ENCODE data around the gene ST6GAL1.

DNA sequence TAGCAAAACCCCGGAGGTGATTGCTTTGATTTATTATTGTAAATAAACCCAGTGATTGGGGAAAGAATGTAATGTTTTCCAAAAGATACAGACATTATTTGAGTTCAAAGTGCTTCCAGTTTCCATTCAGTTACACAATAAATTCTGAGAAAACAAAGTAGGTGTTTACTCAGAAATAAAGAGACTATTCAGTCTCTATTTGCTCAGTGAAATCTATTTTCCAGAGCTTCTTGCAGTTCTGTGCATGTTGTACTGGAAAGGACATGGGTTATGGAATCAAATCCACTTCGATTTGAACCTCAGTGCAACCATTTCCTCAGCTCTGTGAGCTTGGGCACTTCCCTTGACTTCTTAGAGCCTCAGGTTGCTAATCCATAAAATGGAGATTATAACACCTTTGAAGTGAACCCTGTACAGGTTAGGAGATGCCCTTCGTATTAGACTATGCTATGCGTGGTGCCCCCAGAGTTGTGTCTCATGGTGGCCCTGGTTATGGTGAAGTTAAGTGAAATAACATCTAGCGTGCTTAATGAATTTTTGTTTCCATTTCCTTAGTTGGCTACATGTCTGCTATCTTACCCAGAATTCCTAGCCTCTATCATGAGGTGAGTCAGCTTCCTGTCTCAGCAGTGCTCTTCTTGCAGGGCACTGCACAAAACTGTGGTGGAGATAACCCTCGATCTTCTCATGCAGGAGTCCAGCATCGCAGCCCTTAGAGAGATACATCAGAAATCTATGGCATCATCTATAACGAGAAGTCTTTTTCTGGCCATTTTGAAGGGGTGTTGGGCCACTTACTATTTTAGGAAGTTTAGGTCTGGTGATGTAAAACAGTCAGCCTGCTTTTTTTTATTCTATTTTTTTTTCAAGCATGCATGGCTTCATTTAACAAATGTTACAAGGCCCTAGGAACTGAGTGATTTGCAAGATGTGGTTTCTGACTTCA, 111.3 kb downstream of the ST6GAL1 start:
- TF ChIP-seq POLR2AphosphoS5 (IDR thresholded peaks at IDR 0.05; ENCODE audit: low read depth, low read length) = no peak
- TF ChIP-seq FOXP2 (optimal IDR thresholded peaks at IDR 0.05; ENCODE audit: borderline replicate concordance, extremely low read depth, extremely low read length, insufficient read depth) = no peak

All from PFSK-1 (cell line).